Activated CD8-positive, alpha-beta T cell treated with anti-CD3 and anti-CD28 coated beads, Interleukin-2, amount 10 ng/mL, durations not matched to agents 7 days and 5 days (primary cell): ENCODE measurements around the gene MED12L. TPM values are rescaled to one million over a fixed set of nuclear protein-coding genes. Genes with fewer than 3 reads are reported as not detected.

Experiments used
- ATAC-seq: fragments of 150-1000 bp; cut with Tn5 transposase; one replicate; pipeline ENCODE4 v1.10.0; 2021; ENCODE audit warnings: moderate library complexity
- CTCF ChIA-PET: fragments of 350-600 bp; sonication (Branson Sonifier 250); formaldehyde crosslinking; loops from one replicate; lab custom pipeline; 2021; ENCODE audit warnings: antibody characterized with exemption; lab: Charles Lee
- POLR2A ChIA-PET: fragments of 350-600 bp; sonication (Branson Sonifier 250); formaldehyde crosslinking; loops from one replicate; lab custom pipeline; 2021; ENCODE audit warnings: antibody characterized with exemption; lab: Charles Lee
- DNase-seq: peaks from one replicate; pipeline ENCODE4 v3.0.0-alpha.2; 2020
- H3K27ac Mint-ChIP-seq: one replicate; pipeline ENCODE4 v1.8.0; 2021; ENCODE audit warnings: mild to moderate bottlenecking, mixed read lengths
- H3K27me3 Mint-ChIP-seq: one replicate; pipeline ENCODE4 v1.8.0; 2021; ENCODE audit warnings: low read depth, mixed read lengths
- H3K36me3 Mint-ChIP-seq: one replicate; pipeline ENCODE4 v1.8.0; 2021; ENCODE audit warnings: low read depth, mixed read lengths
- H3K4me1 Mint-ChIP-seq: one replicate; pipeline ENCODE4 v1.8.0; 2021; ENCODE audit warnings: low read depth, mixed read lengths
- H3K4me3 Mint-ChIP-seq: one replicate; pipeline ENCODE4 v1.8.0; 2021; ENCODE audit warnings: mild to moderate bottlenecking, mixed read lengths
- H3K9me3 Mint-ChIP-seq: one replicate; pipeline ENCODE4 v1.8.0; 2022; ENCODE audit warnings: mixed read lengths; ENCODE audit not compliant: insufficient read depth
- total RNA-seq, 2 experiments: library from RNA; stranded (reverse); gene quantifications; one replicate each; pipeline ENCODE4 v1.2.3, GENCODE V29; 2021

MED12L gene
- total RNA-seq, 2 experiments from 2014 or later: 0.76 to 0.79 TPM

DNA sequence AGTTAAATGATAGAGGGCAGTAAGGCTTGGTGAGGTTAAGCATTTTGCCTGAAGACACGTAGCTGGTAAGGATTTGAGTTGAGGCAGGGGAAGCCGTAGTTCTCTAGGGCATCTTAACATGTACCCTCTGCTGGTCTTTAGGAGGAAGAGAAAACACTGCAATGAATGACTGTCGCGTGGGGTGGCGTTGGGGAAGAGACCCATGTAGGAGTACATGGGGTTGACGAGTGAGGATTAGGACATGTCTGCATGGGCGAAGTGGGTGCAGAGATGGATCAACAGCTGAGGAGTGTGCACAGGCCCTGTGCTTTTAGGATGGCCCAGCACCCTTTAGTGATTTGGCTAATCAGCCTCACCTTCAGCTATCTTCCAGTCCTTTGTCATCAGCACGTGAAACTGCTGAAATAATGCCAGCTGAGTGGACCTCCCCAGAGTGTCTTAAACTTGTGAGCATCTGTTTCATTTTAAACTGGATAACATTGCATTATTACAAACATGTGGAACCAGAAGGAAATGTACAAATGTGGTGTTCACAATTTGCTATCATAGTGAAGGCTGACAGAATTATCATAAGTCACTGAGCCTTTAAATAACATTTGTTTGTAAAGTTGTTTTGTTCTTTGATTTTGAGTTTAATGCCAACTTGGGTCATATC lies 177.5 kb downstream of the MED12L start:
- Mint-ChIP-seq H3K27me3 (peaks cover 6% of the 10 kb centered on the region), H3K36me3 (peaks cover 4% of the 10 kb centered on the region), H3K4me1 (peaks cover 14% of the 10 kb centered on the region), H3K4me3 (no peak overlapping the region), H3K9me3 (no peaks in the 10 kb centered on the region), H3K27ac (no peak overlapping the region)
- no peak for DNase-seq
- ATAC-seq: no peak
- CTCF ChIA-PET: interaction anchor here (1.5 to 2.5 kb wide), 3 partner anchors 9 to 95 kb away, joined by 4 to 9 read pairs (median 4); no protein-coding TSS in a partner anchor
- POLR2A ChIA-PET: no interaction called here

GRCh38 chr3:151264605-151265004 lies 179.1 kb downstream of the MED12L start:
- ChIA-PET POLR2A (no interaction called here), CTCF (interaction anchor here (1.3 to 2.5 kb wide), 6 partner anchors 10 to 97 kb away, joined by 3 to 9 read pairs (median 4); no protein-coding TSS in a partner anchor)
- Mint-ChIP-seq H3K27me3 (no peaks in the 10 kb centered on the region), H3K27ac (no peak overlapping the region), H3K36me3 (peaks cover 6% of the 10 kb centered on the region), H3K9me3 (peaks cover 4% of the 10 kb centered on the region), H3K4me3 (no peak overlapping the region), H3K4me1 (peaks cover 29% of the 10 kb centered on the region)
- ATAC-seq (no peak), DNase-seq (no peak)

DNA sequence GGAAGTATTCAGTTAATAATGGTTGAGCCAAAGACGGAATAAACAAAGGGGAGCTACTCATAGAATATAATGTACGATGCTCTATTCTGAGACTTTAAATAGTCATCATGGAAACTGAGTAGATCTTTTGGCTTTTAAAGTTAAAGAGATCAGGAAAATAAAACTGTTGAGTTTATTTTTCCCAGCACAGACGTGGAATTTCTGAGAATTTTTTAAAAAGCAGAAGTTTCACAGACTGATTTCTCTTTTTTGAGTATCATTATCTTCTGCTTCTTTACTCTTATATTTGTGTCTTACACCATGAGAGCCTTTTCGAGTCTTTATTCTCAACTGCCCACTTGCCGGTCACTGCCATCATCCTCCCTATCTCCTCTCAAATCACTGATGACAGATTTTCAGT lies 179.7 kb downstream of the MED12L start:
- DNase-seq (no peak), ATAC-seq (no peak)
- no peak overlapping the region for H3K27ac Mint-ChIP-seq
- no peak overlapping the region for H3K4me3 Mint-ChIP-seq
- H3K4me1 Mint-ChIP-seq: peaks cover 34% of the 10 kb centered on the region
- peaks cover 6% of the 10 kb centered on the region for H3K36me3 Mint-ChIP-seq
- peaks cover 5% of the 10 kb centered on the region for H3K9me3 Mint-ChIP-seq
- ChIA-PET CTCF (interaction anchor here (1.3 to 5.2 kb wide), 4 partner anchors 14 to 37 kb away, joined by 3 to 40 read pairs (median 4); partner anchors contain the start of gene P2RY14), POLR2A (no interaction called here)
- no peaks in the 10 kb centered on the region for H3K27me3 Mint-ChIP-seq

GRCh38 chr3:151265866-151266265 lies 180.4 kb downstream of the MED12L start:
- H3K4me1 Mint-ChIP-seq: peaks cover 38% of the 10 kb centered on the region
- ChIA-PET POLR2A (no interaction called here), CTCF (interaction anchor here (1.9 to 5.2 kb wide), 3 partner anchors 13 to 38 kb away, joined by 5 to 62 read pairs (median 40); partner anchors contain the start of gene P2RY14)
- peaks cover 5% of the 10 kb centered on the region for H3K9me3 Mint-ChIP-seq
- peaks cover 6% of the 10 kb centered on the region for H3K36me3 Mint-ChIP-seq
- H3K27ac Mint-ChIP-seq: no peak overlapping the region
- DNase-seq: no peak
- no peak for ATAC-seq
- no peaks in the 10 kb centered on the region for H3K27me3 Mint-ChIP-seq
- H3K4me3 Mint-ChIP-seq: no peak overlapping the region

DNA sequence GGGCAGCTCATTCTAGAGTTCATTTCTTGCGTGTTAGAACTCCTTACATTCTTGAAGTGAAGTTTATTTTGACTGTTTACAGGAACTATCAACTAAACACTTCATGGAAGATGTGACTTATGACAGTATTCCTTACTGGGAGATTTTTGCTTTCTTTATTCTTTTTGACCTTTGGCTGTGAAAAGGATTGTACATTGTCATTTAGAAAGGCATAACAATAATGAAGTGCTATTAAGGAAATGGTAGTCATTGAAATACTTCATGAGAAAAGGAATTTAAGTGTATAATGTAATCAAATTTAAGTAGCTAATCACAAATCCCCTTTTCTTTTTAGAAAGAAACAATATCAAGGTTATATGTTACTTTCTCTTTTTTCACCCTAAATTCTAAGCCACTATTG lies 181.6 kb downstream of the MED12L start:
- ChIA-PET CTCF (interaction anchor here (0.9 to 5.2 kb wide), 11 partner anchors 12 to 110 kb away, joined by 3 to 62 read pairs (median 8); partner anchors contain the start of genes P2RY13 and P2RY14), POLR2A (no interaction called here)
- H3K27ac Mint-ChIP-seq: no peak overlapping the region
- H3K27me3 Mint-ChIP-seq: no peaks in the 10 kb centered on the region
- H3K9me3 Mint-ChIP-seq: peaks cover 5% of the 10 kb centered on the region
- DNase-seq: no peak
- no peak for ATAC-seq
- H3K4me1 Mint-ChIP-seq: peaks cover 49% of the 10 kb centered on the region
- H3K4me3 Mint-ChIP-seq: no peak overlapping the region
- peaks cover 6% of the 10 kb centered on the region for H3K36me3 Mint-ChIP-seq

- CTCF ChIA-PET: interaction anchor here (0.7 to 5.2 kb wide), 18 partner anchors 11 to 1454 kb away, joined by 3 to 62 read pairs (median 4); partner anchors contain the start of genes P2RY13 and P2RY14
- POLR2A ChIA-PET: interaction anchor here (0.7 to 1.2 kb wide), 6 partner anchors 10 to 992 kb away, joined by 3 to 6 read pairs (median 4); partner anchors contain the start of gene P2RY14
- peak; percentile 87 for DNase-seq
- Mint-ChIP-seq H3K27ac (peak overlapping the region; percentile 82), H3K27me3 (no peaks in the 10 kb centered on the region), H3K4me3 (peak overlapping the region; percentile 41), H3K9me3 (peaks cover 5% of the 10 kb centered on the region), H3K36me3 (peaks cover 9% of the 10 kb centered on the region), H3K4me1 (peaks cover 51% of the 10 kb centered on the region)
- peak; percentile 88 for ATAC-seq
Measured at GRCh38 chr3:151268267-151269235, 183.1 kb downstream of the MED12L start.

DNA sequence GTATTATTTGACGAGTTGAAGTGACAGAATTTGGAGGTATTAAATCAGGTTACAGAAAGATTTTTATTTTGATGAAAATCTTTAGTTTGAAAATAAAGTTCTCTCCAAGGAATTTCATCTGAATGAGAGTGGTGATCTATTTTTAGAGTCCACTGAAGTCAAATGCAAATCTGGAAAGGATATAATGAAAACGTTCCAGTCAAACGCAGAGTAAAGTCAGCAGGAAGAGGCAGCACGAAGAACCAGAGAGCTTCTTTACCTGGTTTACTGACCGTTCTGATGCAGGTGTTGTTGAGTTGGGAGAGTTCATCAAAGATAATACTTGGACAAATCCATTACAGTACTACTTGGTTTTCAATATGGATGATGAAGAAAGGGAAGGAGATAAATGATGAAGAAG lies 184.2 kb downstream of the MED12L start:
- ATAC-seq (no peak), DNase-seq (no peak)
- Mint-ChIP-seq H3K4me1 (peaks cover 59% of the 10 kb centered on the region), H3K27ac (peak overlapping the region; percentile 31), H3K9me3 (peaks cover 5% of the 10 kb centered on the region), H3K27me3 (no peaks in the 10 kb centered on the region), H3K4me3 (no peak overlapping the region), H3K36me3 (peaks cover 9% of the 10 kb centered on the region)
- ChIA-PET POLR2A (no interaction called here), CTCF (interaction anchor here (1.0 to 5.2 kb wide), 2 partner anchors 10 to 42 kb away, joined by 5 to 40 read pairs; partner anchors contain the start of gene P2RY14)

DNA sequence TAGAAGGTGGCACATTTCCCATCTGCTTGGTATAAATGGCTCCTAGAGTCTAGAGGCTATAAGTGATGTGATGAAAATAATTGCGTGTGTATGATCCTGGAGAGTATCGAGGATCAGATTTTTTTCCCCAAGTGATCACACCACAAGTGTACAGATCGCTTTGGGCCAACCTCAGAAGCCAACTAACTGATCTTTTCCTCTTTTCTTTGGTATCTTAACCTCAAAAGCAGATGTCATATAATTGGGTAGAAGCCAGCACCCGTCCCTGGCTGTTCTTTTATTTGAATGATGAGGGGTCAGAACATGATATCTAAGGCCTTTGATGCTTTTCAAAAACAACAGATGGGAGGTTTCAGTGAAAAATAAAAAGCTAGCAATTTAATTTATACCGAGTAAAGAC lies 189.6 kb downstream of the MED12L start:
- ATAC-seq (no peak), DNase-seq (no peak)
- Mint-ChIP-seq H3K4me3 (no peak overlapping the region), H3K36me3 (peaks cover 3% of the 10 kb centered on the region), H3K27ac (no peak overlapping the region), H3K4me1 (peaks cover 71% of the 10 kb centered on the region), H3K9me3 (no peaks in the 10 kb centered on the region), H3K27me3 (no peaks in the 10 kb centered on the region)
- ChIA-PET CTCF (interaction anchor here (1.4 to 9.6 kb wide), 3 partner anchors 13 to 105 kb away, joined by 3 to 408 read pairs (median 185); no protein-coding TSS in a partner anchor), POLR2A (interaction anchor here (1.1 to 1.7 kb wide), 2 partner anchors 48 to 104 kb away, joined by 4 to 5 read pairs; no protein-coding TSS in a partner anchor)

GRCh38 chr3:151276038-151276686 lies 190.7 kb downstream of the MED12L start:
- no peaks in the 10 kb centered on the region for H3K9me3 Mint-ChIP-seq
- no peak for DNase-seq
- peak overlapping the region; percentile 59 for H3K4me3 Mint-ChIP-seq
- CTCF ChIA-PET: interaction anchor here (1.4 to 9.6 kb wide), 4 partner anchors 14 to 130 kb away, joined by 3 to 408 read pairs (median 94); no protein-coding TSS in a partner anchor
- H3K27me3 Mint-ChIP-seq: no peaks in the 10 kb centered on the region
- POLR2A ChIA-PET: interaction anchor here (0.9 to 1.7 kb wide), 4 partner anchors 48 to 105 kb away, joined by 3 to 5 read pairs (median 4); no protein-coding TSS in a partner anchor
- peak; percentile 21 for ATAC-seq
- peaks cover 3% of the 10 kb centered on the region for H3K36me3 Mint-ChIP-seq
- peak overlapping the region; percentile 76 for H3K27ac Mint-ChIP-seq
- peaks cover 69% of the 10 kb centered on the region for H3K4me1 Mint-ChIP-seq

DNA sequence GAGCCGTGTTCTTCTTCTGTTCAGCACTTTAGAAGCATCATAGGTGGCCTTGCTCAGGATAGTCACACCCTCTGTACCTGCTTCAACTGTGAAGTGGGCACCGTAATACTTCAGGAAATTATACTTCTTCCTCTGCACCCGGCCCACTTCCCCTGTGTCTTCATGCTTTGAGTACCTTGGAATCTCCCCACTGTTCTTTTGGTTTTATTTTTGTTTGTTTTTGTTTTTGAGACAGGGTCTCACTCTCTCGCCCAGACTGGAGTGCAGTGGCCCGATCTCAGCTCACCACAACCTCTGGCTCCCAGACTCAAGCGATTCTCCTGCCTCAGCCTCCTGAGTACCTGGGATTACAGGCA lies 191.2 kb downstream of the MED12L start:
- H3K36me3 Mint-ChIP-seq: peaks cover 3% of the 10 kb centered on the region
- no peaks in the 10 kb centered on the region for H3K27me3 Mint-ChIP-seq
- ATAC-seq (peak; percentile 67), DNase-seq (peak; percentile 38)
- H3K4me3 Mint-ChIP-seq: peak overlapping the region; percentile 59
- peak overlapping the region; percentile 76 for H3K27ac Mint-ChIP-seq
- ChIA-PET CTCF (interaction anchor here (1.4 to 9.6 kb wide), 3 partner anchors 47 to 131 kb away, joined by 4 to 408 read pairs (median 185); no protein-coding TSS in a partner anchor), POLR2A (interaction anchor here (0.9 to 1.7 kb wide), 3 partner anchors 57 to 106 kb away, joined by 3 to 5 read pairs (median 4); no protein-coding TSS in a partner anchor)
- no peaks in the 10 kb centered on the region for H3K9me3 Mint-ChIP-seq
- H3K4me1 Mint-ChIP-seq: peaks cover 64% of the 10 kb centered on the region
